HEK293 (cell line): Measurements from ENCODE around the gene RAP1A.

Source experiments
- BCL11B ChIP-seq: fragments of 450-650 bp; formaldehyde crosslinking; IDR thresholded peaks from 2 replicates; pipeline ENCODE4 v1.5.1; 2016; ENCODE audit warnings: low read depth, missing biosample characterization, missing genetic modification characterization
- GLI4 ChIP-seq: fragments of 450-650 bp; formaldehyde crosslinking; IDR thresholded peaks from 2 replicates; pipeline ENCODE4 v1.5.1; 2016; ENCODE audit warnings: missing biosample characterization, missing genetic modification characterization
- GLIS2 ChIP-seq: fragments of 450-650 bp; formaldehyde crosslinking; IDR thresholded peaks from 2 replicates; pipeline ENCODE4 v1.5.1; 2016; ENCODE audit warnings: missing biosample characterization, missing genetic modification characterization
- IKZF3 ChIP-seq: fragments of 450-650 bp; IDR thresholded peaks from 2 replicates; pipeline ENCODE4 v1.5.0; 2018; ENCODE audit warnings: missing biosample characterization, mild to moderate bottlenecking, missing genetic modification characterization, moderate library complexity
- RBAK ChIP-seq: fragments of 450-650 bp; formaldehyde crosslinking; IDR thresholded peaks from 2 replicates; pipeline ENCODE4 v1.5.1; 2016; ENCODE audit warnings: missing biosample characterization, missing genetic modification characterization
- SP2 ChIP-seq: fragments of 450-650 bp; formaldehyde crosslinking; IDR thresholded peaks from 2 replicates; pipeline ENCODE4 v1.5.1; 2016; ENCODE audit warnings: missing biosample characterization, missing genetic modification characterization
- ZFP3 ChIP-seq: fragments of 450-650 bp; formaldehyde crosslinking; IDR thresholded peaks from 2 replicates; pipeline ENCODE4 v1.5.1; 2016; ENCODE audit warnings: low read depth, missing biosample characterization, missing genetic modification characterization
- ZFP41 ChIP-seq: fragments of 450-650 bp; formaldehyde crosslinking; IDR thresholded peaks from 2 replicates; pipeline ENCODE4 v1.5.1; 2016; ENCODE audit warnings: missing biosample characterization, missing genetic modification characterization, borderline replicate concordance
- ZIC2 ChIP-seq: fragments of 450-650 bp; formaldehyde crosslinking; IDR thresholded peaks from 2 replicates; pipeline ENCODE4 v1.5.1; 2016; ENCODE audit warnings: missing biosample characterization, missing genetic modification characterization
- ZNF10 ChIP-seq: fragments of 450-650 bp; formaldehyde crosslinking; IDR thresholded peaks from 2 replicates; pipeline ENCODE4 v1.5.1; 2017; ENCODE audit warnings: missing biosample characterization, missing genetic modification characterization
- ZNF114 ChIP-seq: fragments of 450-650 bp; formaldehyde crosslinking; IDR thresholded peaks from 2 replicates; pipeline ENCODE4 v1.5.0; 2017; ENCODE audit warnings: missing biosample characterization, missing genetic modification characterization
- ZNF148 ChIP-seq: fragments of 450-650 bp; formaldehyde crosslinking; IDR thresholded peaks from 2 replicates; pipeline ENCODE4 v1.5.0; 2017; ENCODE audit warnings: missing biosample characterization, missing genetic modification characterization, borderline replicate concordance
- ZNF266 ChIP-seq: fragments of 450-650 bp; formaldehyde crosslinking; IDR thresholded peaks from 2 replicates; pipeline ENCODE4 v1.5.1; 2016; ENCODE audit warnings: missing biosample characterization, missing genetic modification characterization, low read depth
- ZNF433 ChIP-seq: fragments of 450-650 bp; formaldehyde crosslinking; IDR thresholded peaks from 2 replicates; pipeline ENCODE4 v1.5.1; 2016; ENCODE audit warnings: missing biosample characterization, missing genetic modification characterization, low read depth
- ZNF529 ChIP-seq: fragments of 450-650 bp; formaldehyde crosslinking; IDR thresholded peaks from 2 replicates; pipeline ENCODE4 v1.5.1; 2017; ENCODE audit warnings: missing genetic modification characterization, missing biosample characterization; ENCODE audit not compliant: insufficient replicate concordance
- ZNF544 ChIP-seq: fragments of 450-650 bp; formaldehyde crosslinking; IDR thresholded peaks from 2 replicates; pipeline ENCODE4 v1.5.0; 2017; ENCODE audit warnings: missing biosample characterization, missing genetic modification characterization
- ZNF596 ChIP-seq: fragments of 450-650 bp; IDR thresholded peaks from 2 replicates; pipeline ENCODE4 v1.5.0; 2018; ENCODE audit warnings: missing biosample characterization, mild to moderate bottlenecking, missing genetic modification characterization, moderate library complexity
- ZNF621 ChIP-seq: fragments of 450-650 bp; formaldehyde crosslinking; IDR thresholded peaks from 2 replicates; pipeline ENCODE4 v1.5.1; 2017; ENCODE audit warnings: missing biosample characterization, missing genetic modification characterization
- ZNF626 ChIP-seq: fragments of 450-650 bp; sonication (Bioruptor Pico); formaldehyde crosslinking; IDR thresholded peaks from 2 replicates; pipeline ENCODE4 v1.5.1; 2018; ENCODE audit warnings: missing biosample characterization, missing genetic modification characterization, inconsistent platforms
- ZNF664 ChIP-seq: fragments of 450-650 bp; formaldehyde crosslinking; IDR thresholded peaks from 2 replicates; pipeline ENCODE4 v1.5.1; 2016; ENCODE audit warnings: missing biosample characterization, missing genetic modification characterization
- ZNF670 ChIP-seq: fragments of 450-650 bp; formaldehyde crosslinking; IDR thresholded peaks from 2 replicates; pipeline ENCODE4 v1.5.1; 2016; ENCODE audit warnings: missing biosample characterization, missing genetic modification characterization, low read depth
- ZNF76 ChIP-seq: fragments of 450-650 bp; formaldehyde crosslinking; IDR thresholded peaks from 2 replicates; pipeline ENCODE4; 2016; ENCODE audit warnings: low read depth, missing biosample characterization, missing genetic modification characterization, borderline replicate concordance
- ZNF776 ChIP-seq: fragments of 450-650 bp; formaldehyde crosslinking; IDR thresholded peaks from 2 replicates; pipeline ENCODE4 v1.5.0; 2017; ENCODE audit warnings: missing biosample characterization, missing genetic modification characterization, borderline replicate concordance
- ZNF785 ChIP-seq: fragments of 450-650 bp; formaldehyde crosslinking; IDR thresholded peaks from 2 replicates; pipeline ENCODE4 v1.5.1; 2016; ENCODE audit warnings: missing biosample characterization, missing genetic modification characterization
- TF ChIP-seq, protein P1 (sequence below): fragments of 450-650 bp; formaldehyde crosslinking; IDR thresholded peaks from 2 replicates; pipeline ENCODE4 v1.5.1; 2016; ENCODE audit warnings: missing biosample characterization, missing genetic modification characterization
- TF ChIP-seq, protein P2 (sequence below): fragments of 450-650 bp; formaldehyde crosslinking; IDR thresholded peaks from 2 replicates; pipeline ENCODE4 v1.5.1; 2016; ENCODE audit warnings: missing biosample characterization, missing genetic modification characterization
- TF ChIP-seq, protein P3 (sequence below): fragments of 450-650 bp; formaldehyde crosslinking; IDR thresholded peaks from 2 replicates; pipeline ENCODE4 v1.5.1; 2016; ENCODE audit warnings: missing biosample characterization, missing genetic modification characterization
- TF ChIP-seq, protein P4 (sequence below): IDR thresholded peaks from 2 replicates; pipeline ENCODE4 v1.6.1; 2011; ENCODE audit warnings: mild to moderate bottlenecking, low read depth, low read length, borderline replicate concordance
- TF ChIP-seq, protein P5 (sequence below): sonication (generic); formaldehyde crosslinking; IDR thresholded peaks from 2 replicates; pipeline ENCODE4 v1.8.1; 2022; ENCODE audit warnings: mild to moderate bottlenecking, moderate library complexity, missing genetic modification reagents

Gene RAP1A

GRCh38 chr1:111738436-111739193 is 119.0 kb downstream of the RAP1A start (continued):
- TF ChIP-seq, protein P1, sequence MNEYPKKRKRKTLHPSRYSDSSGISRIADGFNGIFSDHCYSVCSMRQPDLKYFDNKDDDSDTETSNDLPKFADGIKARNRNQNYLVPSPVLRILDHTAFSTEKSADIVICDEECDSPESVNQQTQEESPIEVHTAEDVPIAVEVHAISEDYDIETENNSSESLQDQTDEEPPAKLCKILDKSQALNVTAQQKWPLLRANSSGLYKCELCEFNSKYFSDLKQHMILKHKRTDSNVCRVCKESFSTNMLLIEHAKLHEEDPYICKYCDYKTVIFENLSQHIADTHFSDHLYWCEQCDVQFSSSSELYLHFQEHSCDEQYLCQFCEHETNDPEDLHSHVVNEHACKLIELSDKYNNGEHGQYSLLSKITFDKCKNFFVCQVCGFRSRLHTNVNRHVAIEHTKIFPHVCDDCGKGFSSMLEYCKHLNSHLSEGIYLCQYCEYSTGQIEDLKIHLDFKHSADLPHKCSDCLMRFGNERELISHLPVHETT (tag by site-specific recombination): 0 out of 2 replicates have a peak, but pooled peaks have one; percentile 14
- TF ChIP-seq ZNF621 (tag by site-specific recombination) (no peak), GLI4 (no peak), ZNF544 (no peak), ZNF266 (tag by site-specific recombination) (no peak), RBAK (no peak), ZNF529 (tag by site-specific recombination) (no peak), ZNF148 (tag by site-specific recombination) (no peak), ZNF76 (no peak), ZNF433 (no peak), ZNF626 (no peak), ZNF664 (no peak), GLIS2 (tag by site-specific recombination) (peak; percentile 63; the same call in 1 of the 2 replicates), IKZF3 (0 out of 2 replicates have a peak, but pooled peaks have one; percentile 51), ZIC2 (tag by site-specific recombination) (peak; percentile 6), ZNF776 (tag by site-specific recombination) (no peak), ZNF114 (tag by site-specific recombination) (no peak), ZNF596 (tag by site-specific recombination) (peak; percentile 40; the same call in 1 of the 2 replicates), BCL11B (no peak), ZNF670 (tag by site-specific recombination) (no peak), ZNF10 (tag by site-specific recombination) (no peak), ZFP3 (tag by site-specific recombination) (no peak), ZNF785 (no peak), ZFP41 (tag by site-specific recombination) (no peak), SP2 (tag by site-specific recombination) (peak; percentile 76)
- TF ChIP-seq, protein P2, sequence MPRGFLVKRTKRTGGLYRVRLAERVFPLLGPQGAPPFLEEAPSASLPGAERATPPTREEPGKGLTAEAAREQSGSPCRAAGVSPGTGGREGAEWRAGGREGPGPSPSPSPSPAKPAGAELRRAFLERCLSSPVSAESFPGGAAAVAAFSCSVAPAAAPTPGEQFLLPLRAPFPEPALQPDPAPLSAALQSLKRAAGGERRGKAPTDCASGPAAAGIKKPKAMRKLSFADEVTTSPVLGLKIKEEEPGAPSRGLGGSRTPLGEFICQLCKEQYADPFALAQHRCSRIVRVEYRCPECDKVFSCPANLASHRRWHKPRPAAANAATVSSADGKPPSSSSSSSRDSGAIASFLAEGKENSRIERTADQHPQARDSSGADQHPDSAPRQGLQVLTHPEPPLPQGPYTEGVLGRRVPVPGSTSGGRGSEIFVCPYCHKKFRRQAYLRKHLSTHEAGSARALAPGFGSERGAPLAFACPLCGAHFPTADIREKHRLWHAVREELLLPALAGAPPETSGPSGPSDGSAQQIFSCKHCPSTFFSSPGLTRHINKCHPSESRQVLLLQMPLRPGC (tag by site-specific recombination): no peak
- TF ChIP-seq, protein P3, sequence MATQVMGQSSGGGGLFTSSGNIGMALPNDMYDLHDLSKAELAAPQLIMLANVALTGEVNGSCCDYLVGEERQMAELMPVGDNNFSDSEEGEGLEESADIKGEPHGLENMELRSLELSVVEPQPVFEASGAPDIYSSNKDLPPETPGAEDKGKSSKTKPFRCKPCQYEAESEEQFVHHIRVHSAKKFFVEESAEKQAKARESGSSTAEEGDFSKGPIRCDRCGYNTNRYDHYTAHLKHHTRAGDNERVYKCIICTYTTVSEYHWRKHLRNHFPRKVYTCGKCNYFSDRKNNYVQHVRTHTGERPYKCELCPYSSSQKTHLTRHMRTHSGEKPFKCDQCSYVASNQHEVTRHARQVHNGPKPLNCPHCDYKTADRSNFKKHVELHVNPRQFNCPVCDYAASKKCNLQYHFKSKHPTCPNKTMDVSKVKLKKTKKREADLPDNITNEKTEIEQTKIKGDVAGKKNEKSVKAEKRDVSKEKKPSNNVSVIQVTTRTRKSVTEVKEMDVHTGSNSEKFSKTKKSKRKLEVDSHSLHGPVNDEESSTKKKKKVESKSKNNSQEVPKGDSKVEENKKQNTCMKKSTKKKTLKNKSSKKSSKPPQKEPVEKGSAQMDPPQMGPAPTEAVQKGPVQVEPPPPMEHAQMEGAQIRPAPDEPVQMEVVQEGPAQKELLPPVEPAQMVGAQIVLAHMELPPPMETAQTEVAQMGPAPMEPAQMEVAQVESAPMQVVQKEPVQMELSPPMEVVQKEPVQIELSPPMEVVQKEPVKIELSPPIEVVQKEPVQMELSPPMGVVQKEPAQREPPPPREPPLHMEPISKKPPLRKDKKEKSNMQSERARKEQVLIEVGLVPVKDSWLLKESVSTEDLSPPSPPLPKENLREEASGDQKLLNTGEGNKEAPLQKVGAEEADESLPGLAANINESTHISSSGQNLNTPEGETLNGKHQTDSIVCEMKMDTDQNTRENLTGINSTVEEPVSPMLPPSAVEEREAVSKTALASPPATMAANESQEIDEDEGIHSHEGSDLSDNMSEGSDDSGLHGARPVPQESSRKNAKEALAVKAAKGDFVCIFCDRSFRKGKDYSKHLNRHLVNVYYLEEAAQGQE (tag by site-specific recombination): no peak
- TF ChIP-seq, protein P4, sequence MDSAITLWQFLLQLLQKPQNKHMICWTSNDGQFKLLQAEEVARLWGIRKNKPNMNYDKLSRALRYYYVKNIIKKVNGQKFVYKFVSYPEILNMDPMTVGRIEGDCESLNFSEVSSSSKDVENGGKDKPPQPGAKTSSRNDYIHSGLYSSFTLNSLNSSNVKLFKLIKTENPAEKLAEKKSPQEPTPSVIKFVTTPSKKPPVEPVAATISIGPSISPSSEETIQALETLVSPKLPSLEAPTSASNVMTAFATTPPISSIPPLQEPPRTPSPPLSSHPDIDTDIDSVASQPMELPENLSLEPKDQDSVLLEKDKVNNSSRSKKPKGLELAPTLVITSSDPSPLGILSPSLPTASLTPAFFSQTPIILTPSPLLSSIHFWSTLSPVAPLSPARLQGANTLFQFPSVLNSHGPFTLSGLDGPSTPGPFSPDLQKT: no peak
- TF ChIP-seq, protein P5, sequence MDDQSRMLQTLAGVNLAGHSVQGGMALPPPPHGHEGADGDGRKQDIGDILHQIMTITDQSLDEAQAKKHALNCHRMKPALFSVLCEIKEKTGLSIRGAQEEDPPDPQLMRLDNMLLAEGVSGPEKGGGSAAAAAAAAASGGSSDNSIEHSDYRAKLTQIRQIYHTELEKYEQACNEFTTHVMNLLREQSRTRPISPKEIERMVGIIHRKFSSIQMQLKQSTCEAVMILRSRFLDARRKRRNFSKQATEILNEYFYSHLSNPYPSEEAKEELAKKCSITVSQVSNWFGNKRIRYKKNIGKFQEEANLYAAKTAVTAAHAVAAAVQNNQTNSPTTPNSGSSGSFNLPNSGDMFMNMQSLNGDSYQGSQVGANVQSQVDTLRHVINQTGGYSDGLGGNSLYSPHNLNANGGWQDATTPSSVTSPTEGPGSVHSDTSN: no peak; the same call in 1 of the 2 replicates
